Kidney epithelial cell (primary cell): ENCODE measurements around the gene PTGIS. TPM values are rescaled to one million over a fixed set of nuclear protein-coding genes. Genes with fewer than 3 reads are reported as not detected.

Experiments used
- DNase-seq: peaks from one replicate; pipeline ENCODE4 v3.0.0-alpha.2; 2010; ENCODE audit warnings: low read depth
- H3K27me3 ChIP-seq: 2 replicates; pipeline ENCODE4 v1.6.0; 2011; ENCODE audit warnings: low read length; ENCODE audit not compliant: control insufficient read depth, insufficient read depth
- H3K36me3 ChIP-seq: 2 replicates; pipeline ENCODE4 v1.5.1; 2011; ENCODE audit warnings: low read length; ENCODE audit not compliant: control insufficient read depth, insufficient read depth
- H3K4me3 ChIP-seq: 2 replicates; pipeline ENCODE4 v1.5.1; 2011; ENCODE audit warnings: low read depth, mild to moderate bottlenecking, control low read depth, low read length
- total RNA-seq: library from RNA; depleted of rRNA; stranded (reverse); fragments of >200 nt; gene quantifications from 2 replicates; pipeline ENCODE4 v1.2.3, GENCODE V29; 2015
- TF ChIP-seq, protein P1 (sequence below): IDR thresholded peaks from 2 replicates; pipeline ENCODE4 v1.5.1; 2011; ENCODE audit warnings: mild to moderate bottlenecking, moderate library complexity, low read length, control low read depth, inconsistent platforms; ENCODE audit not compliant: insufficient read depth, poor library complexity, severe bottlenecking

Gene PTGIS
- total RNA-seq, 1 donor from 2014 or later: 0.88 TPM

DNA sequence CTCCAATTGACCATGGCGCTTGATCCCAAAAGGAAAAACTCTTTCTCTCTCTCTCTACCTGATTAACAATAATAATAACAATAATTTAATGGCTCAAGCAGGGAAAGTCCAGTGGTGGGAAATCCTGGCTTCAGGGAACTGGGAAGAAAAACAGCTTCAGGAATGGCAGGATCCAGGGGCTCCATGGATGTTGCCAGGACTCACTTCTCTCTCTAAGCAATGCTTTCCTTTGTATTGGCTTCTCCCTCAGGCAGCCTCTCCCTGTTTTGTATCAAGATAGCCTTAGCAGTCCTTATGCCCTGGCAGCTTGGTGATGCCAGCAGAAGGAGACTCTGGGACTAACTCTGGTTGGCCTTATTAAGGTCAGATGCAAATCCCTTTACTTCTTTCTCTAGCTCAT lies 13.5 kb upstream of the PTGIS start:
- Histone ChIP-seq H3K27me3 (peaks cover 2% of the 10 kb centered on the region), H3K4me3 (no peak overlapping the region), H3K36me3 (no peaks in the 10 kb centered on the region)
- DNase-seq: no peak
- TF ChIP-seq, protein P1, sequence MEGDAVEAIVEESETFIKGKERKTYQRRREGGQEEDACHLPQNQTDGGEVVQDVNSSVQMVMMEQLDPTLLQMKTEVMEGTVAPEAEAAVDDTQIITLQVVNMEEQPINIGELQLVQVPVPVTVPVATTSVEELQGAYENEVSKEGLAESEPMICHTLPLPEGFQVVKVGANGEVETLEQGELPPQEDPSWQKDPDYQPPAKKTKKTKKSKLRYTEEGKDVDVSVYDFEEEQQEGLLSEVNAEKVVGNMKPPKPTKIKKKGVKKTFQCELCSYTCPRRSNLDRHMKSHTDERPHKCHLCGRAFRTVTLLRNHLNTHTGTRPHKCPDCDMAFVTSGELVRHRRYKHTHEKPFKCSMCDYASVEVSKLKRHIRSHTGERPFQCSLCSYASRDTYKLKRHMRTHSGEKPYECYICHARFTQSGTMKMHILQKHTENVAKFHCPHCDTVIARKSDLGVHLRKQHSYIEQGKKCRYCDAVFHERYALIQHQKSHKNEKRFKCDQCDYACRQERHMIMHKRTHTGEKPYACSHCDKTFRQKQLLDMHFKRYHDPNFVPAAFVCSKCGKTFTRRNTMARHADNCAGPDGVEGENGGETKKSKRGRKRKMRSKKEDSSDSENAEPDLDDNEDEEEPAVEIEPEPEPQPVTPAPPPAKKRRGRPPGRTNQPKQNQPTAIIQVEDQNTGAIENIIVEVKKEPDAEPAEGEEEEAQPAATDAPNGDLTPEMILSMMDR: no peak

DNA sequence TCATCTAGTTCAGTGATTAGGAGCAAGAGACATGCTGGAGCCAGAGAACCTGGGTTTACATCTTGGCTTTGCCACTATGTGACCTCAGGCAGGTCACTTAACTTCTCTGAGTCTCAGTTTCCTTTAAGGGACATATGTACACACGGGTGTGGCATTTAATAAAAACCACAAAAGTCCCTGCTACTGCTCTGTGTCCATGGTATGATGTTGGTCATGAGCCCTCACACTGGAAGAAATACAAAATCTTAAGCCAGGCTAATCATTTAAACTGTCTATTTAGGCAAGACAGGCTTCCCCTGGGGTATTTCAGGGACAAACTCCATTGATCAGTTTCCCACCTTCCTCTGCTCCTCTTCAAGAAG lies 12.9 kb upstream of the PTGIS start:
- TF ChIP-seq, protein P1: no peak
- Histone ChIP-seq H3K36me3 (no peaks in the 10 kb centered on the region), H3K27me3 (peaks cover 2% of the 10 kb centered on the region), H3K4me3 (no peak overlapping the region)
- no peak for DNase-seq

DNA sequence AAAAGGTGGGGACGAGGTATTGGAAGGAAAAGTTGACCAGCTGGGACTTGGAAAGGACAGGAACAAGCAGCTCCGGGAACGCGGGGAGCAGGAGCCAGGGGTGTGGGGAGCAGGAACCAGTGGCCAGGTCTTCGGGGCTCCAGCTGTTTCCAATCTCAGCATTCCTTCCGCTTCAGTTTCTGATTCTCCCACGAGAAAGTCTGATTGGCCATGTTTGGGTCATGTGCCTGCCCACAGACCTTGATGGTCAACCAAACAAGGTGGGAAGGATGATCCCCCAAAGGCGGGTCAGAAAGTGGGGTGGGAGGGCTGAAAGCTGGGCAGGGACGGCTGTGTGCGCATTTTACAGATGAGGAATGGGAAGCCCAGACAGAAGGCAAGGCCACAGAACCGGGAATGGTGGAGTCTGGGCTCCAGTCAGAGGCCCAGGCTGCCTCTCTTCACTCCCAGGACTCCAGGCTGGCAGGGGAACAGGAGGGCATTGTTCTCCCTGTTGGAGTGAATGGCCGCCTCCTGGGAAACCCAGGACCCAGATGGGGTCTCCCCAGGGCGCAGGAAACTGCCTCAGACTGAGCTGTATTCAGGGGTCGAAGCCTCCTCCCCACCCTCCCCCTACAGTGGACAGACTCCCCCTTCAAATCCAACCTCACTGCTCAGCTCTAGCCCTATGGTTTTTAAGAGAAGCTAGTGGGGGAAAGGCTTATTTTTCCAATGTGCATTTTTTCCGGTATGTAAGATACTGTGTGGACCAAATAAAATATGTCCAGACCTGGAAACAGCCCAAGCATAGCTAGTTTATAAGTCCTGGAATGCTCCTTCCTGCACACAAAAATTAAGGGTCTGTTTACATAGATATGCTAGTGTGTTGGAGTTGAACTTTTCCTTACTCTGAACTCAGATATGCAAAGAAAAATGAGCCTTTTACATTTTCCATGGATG lies 12.2 kb upstream of the PTGIS start:
- H3K36me3 ChIP-seq: no peaks in the 10 kb centered on the region
- TF ChIP-seq, protein P1: no peak
- no peak for DNase-seq
- H3K27me3 ChIP-seq: peaks cover 2% of the 10 kb centered on the region
- no peak overlapping the region for H3K4me3 ChIP-seq

DNA sequence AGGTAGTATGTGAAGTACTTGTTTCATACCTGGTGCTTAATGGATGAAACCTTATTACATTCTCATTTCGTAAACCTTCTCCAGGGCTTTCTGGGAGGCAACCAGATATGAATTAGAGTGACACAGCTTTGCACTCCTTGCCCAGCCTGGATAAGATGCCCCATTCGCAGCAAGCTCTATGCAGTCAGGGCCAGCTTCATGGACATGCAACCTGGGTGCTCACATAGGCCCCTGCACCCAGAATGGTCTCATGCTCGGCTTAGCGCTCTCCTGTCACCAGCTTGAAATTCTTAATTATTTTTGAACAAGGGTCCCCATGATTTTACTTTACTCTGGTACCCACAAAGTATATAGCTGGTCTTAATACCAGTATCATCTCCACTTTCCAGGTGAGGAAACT lies 11.3 kb upstream of the PTGIS start:
- DNase-seq: no peak
- TF ChIP-seq, protein P1: no peak
- peaks cover 2% of the 10 kb centered on the region for H3K27me3 ChIP-seq
- no peaks in the 10 kb centered on the region for H3K36me3 ChIP-seq
- H3K4me3 ChIP-seq: no peak overlapping the region

DNA sequence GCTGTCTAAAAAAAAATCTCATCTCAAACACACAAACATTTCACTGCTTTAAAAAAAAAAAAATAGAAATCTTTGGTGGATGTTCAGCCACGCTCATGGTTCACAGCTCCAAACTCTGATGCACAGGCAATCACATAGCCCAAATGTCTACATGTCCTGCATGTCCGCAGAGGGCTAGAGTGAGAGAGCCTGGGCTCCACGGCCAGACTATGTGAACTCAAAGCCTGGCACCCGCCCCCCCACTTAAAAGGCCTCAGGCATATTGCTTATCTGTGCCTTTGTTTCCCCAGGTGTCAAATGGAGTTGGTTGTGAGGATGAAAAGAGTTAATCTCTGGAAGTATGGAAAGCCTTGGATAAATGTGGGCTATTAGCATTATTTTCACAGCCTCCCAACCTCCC lies 10.5 kb upstream of the PTGIS start:
- TF ChIP-seq, protein P1: no peak
- Histone ChIP-seq H3K27me3 (peaks cover 2% of the 10 kb centered on the region), H3K4me3 (no peak overlapping the region), H3K36me3 (no peaks in the 10 kb centered on the region)
- DNase-seq: no peak

DNA sequence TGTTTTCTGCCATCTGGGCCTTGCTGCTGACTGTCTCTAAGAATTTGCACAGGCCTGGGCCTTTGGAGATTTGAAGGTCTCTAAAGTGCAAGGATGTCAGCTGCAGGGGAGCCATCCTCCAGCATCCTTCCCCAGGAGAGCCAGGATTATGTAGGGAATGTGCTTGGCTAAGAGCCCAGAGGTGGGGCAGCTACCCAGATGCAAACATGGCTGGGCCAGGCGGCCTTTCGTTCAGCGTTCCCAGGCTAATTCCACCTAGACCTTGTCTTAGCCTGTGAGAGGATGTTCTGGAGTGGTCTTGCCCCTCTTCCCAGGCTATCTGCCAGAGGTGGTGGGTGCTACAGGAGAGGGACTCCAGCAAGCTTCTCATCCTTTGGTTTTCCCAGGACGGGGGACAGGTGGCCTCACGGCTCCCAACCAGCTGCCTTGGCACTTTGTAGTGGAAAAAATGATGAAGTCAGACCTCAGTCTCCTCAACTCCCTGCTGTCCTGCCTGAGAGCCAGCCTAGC lies 7.7 kb upstream of the PTGIS start:
- Histone ChIP-seq H3K27me3 (no peaks in the 10 kb centered on the region), H3K4me3 (no peak overlapping the region), H3K36me3 (no peaks in the 10 kb centered on the region)
- TF ChIP-seq, protein P1: no peak
- no peak for DNase-seq
